GM21390 (cell line): ENCODE data around the gene EFR3B.
"Not testable (repeated sequence)": the region's sequence is repeated elsewhere in the genome, so short reads cannot be mapped to it uniquely, and the experiment has no call there.

Experiments used
- ATAC-seq: cut with Tn5 transposase; IDR thresholded peaks from one replicate; pipeline ENCODE4 v1.9.1; 2021; ENCODE audit not compliant: unreplicated experiment

The EFR3B gene

GRCh38 chr2:25145803-25146202 lies 103.9 kb downstream of the EFR3B start:
- ATAC-seq = no peak

GRCh38 chr2:25146896-25147295 lies 105.0 kb downstream of the EFR3B start:
- ATAC-seq = no peak

- no peak for ATAC-seq
Observed at GRCh38 chr2:25149646-25150045, 107.8 kb downstream of the EFR3B start.

GRCh38 chr2:25150993-25151392 lies 109.1 kb downstream of the EFR3B start:
- ATAC-seq = not testable (repeated sequence)

GRCh38 chr2:25151718-25152117 lies 109.8 kb downstream of the EFR3B start:
- no peak for ATAC-seq

- ATAC-seq = no peak
Observed at GRCh38 chr2:25155401-25155800, 113.5 kb downstream of the EFR3B start.

GRCh38 chr2:25158096-25158852 lies 116.4 kb downstream of the EFR3B start:
- ATAC-seq = no peak

- ATAC-seq = no peak
Observed at GRCh38 chr2:25159949-25160348, 118.1 kb downstream of the EFR3B start.

- ATAC-seq = no peak
Observed at GRCh38 chr2:25160376-25160775, 118.5 kb downstream of the EFR3B start.

- no peak for ATAC-seq
Observed at GRCh38 chr2:25161055-25161781, 119.3 kb downstream of the EFR3B start.

GRCh38 chr2:25162061-25162460 lies 120.2 kb downstream of the EFR3B start:
- not testable (repeated sequence) for ATAC-seq

- ATAC-seq = no peak
Observed at GRCh38 chr2:25164561-25164960, 122.7 kb downstream of the EFR3B start.

GRCh38 chr2:25165992-25166875 lies 124.4 kb downstream of the EFR3B start:
- ATAC-seq = peak; percentile 75

GRCh38 chr2:25168256-25169072 lies 126.6 kb downstream of the EFR3B start, which contains the start of gene POMC:
Gene POMC, minus strand, starts transcription at chr2:25168580. Its CDS starts 3,808 bp downstream, at chr2:25164772.
- no peak for ATAC-seq

- ATAC-seq = no peak
Observed at GRCh38 chr2:25169073-25169470, 127.2 kb downstream of the EFR3B start.

- ATAC-seq = no peak
Observed at GRCh38 chr2:25170888-25171287, 129.0 kb downstream of the EFR3B start.

GRCh38 chr2:25173719-25174118 lies 131.8 kb downstream of the EFR3B start:
- no peak for ATAC-seq

- ATAC-seq = no peak
Observed at GRCh38 chr2:25174192-25174861, 132.5 kb downstream of the EFR3B start.

- ATAC-seq = no peak
Observed at GRCh38 chr2:25176138-25176537, 134.3 kb downstream of the EFR3B start.
